ENCODE measurements around the gene DIPK1B.

Gene DIPK1B

GRCh38 chr9:136678624-136679023, 33.7 kb upstream of the DIPK1B start:
- no peak for TF ChIP-seq CTCF (IDR thresholded peaks at IDR 0.05; ENCODE audit: control insufficient read depth, insufficient read depth, low read depth, low read length, missing control alignments)
- no peak for DNase-seq (ENCODE audit: low read depth)
- no peak overlapping the region for H3K4me3 ChIP-seq (ENCODE audit: control insufficient read depth, low read depth, low read length)

GRCh38 chr9:136679431-136679941, 32.9 kb upstream of the DIPK1B start:
- no peak for TF ChIP-seq CTCF (IDR thresholded peaks at IDR 0.05; ENCODE audit: control insufficient read depth, insufficient read depth, low read depth, low read length, missing control alignments)
- no peak overlapping the region for H3K4me3 ChIP-seq (ENCODE audit: control insufficient read depth, low read depth, low read length)
- no peak for DNase-seq (ENCODE audit: low read depth)

DNA sequence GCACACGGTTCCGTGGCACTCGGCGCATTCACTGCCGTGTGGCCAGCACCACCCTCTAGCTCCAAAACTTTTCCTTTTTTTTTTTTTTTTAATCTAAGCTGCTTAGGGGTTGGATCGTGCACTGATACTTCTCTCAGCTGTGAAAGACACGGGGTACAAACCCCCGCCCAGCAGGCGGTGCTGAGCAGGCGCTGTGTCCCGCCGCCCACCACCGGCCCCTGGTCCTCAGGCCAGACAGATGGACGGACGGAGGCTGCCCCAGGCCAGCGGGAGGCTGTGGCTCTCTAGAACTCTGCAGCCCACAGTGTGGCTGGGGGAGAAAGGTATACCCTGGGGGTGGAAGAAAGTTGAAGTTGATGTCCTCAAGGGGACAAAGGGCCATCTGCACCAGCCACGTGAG, 31.3 kb upstream of the DIPK1B start:
- no peak for DNase-seq (ENCODE audit: low read depth)
- no peak for TF ChIP-seq CTCF (IDR thresholded peaks at IDR 0.05; ENCODE audit: control insufficient read depth, insufficient read depth, low read depth, low read length, missing control alignments)
- H3K4me3 ChIP-seq (ENCODE audit: control insufficient read depth, low read depth, low read length), result no peak overlapping the region

- TF ChIP-seq CTCF (IDR thresholded peaks at IDR 0.05; ENCODE audit: control insufficient read depth, insufficient read depth, low read depth, low read length, missing control alignments), result no peak
- no peak for DNase-seq (ENCODE audit: low read depth)
- H3K4me3 ChIP-seq (ENCODE audit: control insufficient read depth, low read depth, low read length), result no peak overlapping the region
These were observed 30.2 kb upstream of the DIPK1B start for GRCh38 chr9:136681945-136682699.

- no peak overlapping the region for H3K4me3 ChIP-seq (ENCODE audit: control insufficient read depth, low read depth, low read length)
- no peak for DNase-seq (ENCODE audit: low read depth)
- no peak for TF ChIP-seq CTCF (IDR thresholded peaks at IDR 0.05; ENCODE audit: control insufficient read depth, insufficient read depth, low read depth, low read length, missing control alignments)
These were observed 29.7 kb upstream of the DIPK1B start for GRCh38 chr9:136682710-136683109.

DNA sequence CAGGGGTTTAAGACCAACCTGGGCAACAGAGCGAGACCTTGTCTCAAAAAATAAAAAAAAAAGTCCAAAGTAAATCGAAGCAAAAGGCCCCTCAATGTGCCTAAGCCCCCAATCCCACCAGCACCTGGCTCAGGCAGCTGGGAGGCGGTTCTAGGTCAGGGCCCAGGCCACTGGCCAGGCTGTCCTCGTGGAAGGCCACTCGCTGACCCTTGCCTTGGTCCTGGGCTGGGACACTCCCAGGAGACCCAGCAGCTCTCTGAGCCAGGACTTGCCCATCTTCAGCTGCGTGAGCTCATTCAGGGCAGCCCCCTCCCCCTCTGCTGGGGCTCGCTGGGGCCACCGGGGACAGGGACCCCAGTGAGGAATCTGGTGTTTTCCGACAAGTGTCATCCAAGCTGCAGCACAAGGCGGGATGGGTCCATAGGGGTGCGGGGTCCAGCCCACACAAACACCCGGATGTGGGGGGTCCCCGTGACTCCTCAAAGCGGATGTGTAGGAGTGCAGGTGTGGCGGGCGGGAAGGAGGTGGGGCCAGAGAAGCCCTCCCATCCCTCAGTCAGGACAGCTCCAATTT, 29.1 kb upstream of the DIPK1B start:
- TF ChIP-seq CTCF (IDR thresholded peaks at IDR 0.05; ENCODE audit: control insufficient read depth, insufficient read depth, low read depth, low read length, missing control alignments), result no peak
- no peak for DNase-seq (ENCODE audit: low read depth)
- H3K4me3 ChIP-seq (ENCODE audit: control insufficient read depth, low read depth, low read length), result no peak overlapping the region
